Measurements from ENCODE around the gene USP11. TPM values are rescaled to one million over a fixed set of nuclear protein-coding genes. Genes with fewer than 3 reads are reported as not detected.

The USP11 gene
- total RNA-seq, 2 experiments from 2014 or later: 57.1 to 62.0 TPM

GRCh38 chrX:47226531-47227333 is 6.1 kb upstream of the USP11 start:
- CTCF ChIA-PET: no interaction called here
- H3K27me3 Mint-ChIP-seq: no peaks in the 10 kb centered on the region
- intact Hi-C loops (cut with micrococcal nuclease): no loop called here
- H3K27ac Mint-ChIP-seq: no peak overlapping the region
- DNase-seq (no peak), ATAC-seq (no peak)
- peaks cover 30% of the 10 kb centered on the region for H3K36me3 Mint-ChIP-seq (ENCODE audit: low read depth)
- POLR2A ChIA-PET: no interaction called here
- no peak overlapping the region for H3K4me3 Mint-ChIP-seq
- H3K9me3 Mint-ChIP-seq: no peaks in the 10 kb centered on the region
- TF ChIP-seq CTCF (IDR thresholded peaks at IDR 0.05): no peak
- peaks cover 6% of the 10 kb centered on the region for H3K4me1 Mint-ChIP-seq (ENCODE audit: low read depth)

GRCh38 chrX:47227334-47227583 is 5.5 kb upstream of the USP11 start:
- DNase-seq (no peak), ATAC-seq (no peak)
- Mint-ChIP-seq H3K27ac (no peak overlapping the region), H3K4me3 (no peak overlapping the region), H3K27me3 (no peaks in the 10 kb centered on the region), H3K9me3 (no peaks in the 10 kb centered on the region), H3K36me3 (ENCODE audit: low read depth) (peaks cover 27% of the 10 kb centered on the region), H3K4me1 (ENCODE audit: low read depth) (peaks cover 3% of the 10 kb centered on the region)
- TF ChIP-seq CTCF (IDR thresholded peaks at IDR 0.05): no peak
- intact Hi-C loops (cut with micrococcal nuclease): no loop called here
- POLR2A ChIA-PET: interaction anchor here (2.4 kb wide), 1 partner anchor 9 kb away, joined by 12 read pairs; the partner anchor contains the start of gene CDK16
- CTCF ChIA-PET: no interaction called here

GRCh38 chrX:47228550-47229270 is 4.1 kb upstream of the USP11 start:
- Mint-ChIP-seq H3K36me3 (ENCODE audit: low read depth) (peaks cover 27% of the 10 kb centered on the region), H3K27ac (no peak overlapping the region), H3K27me3 (no peaks in the 10 kb centered on the region), H3K9me3 (no peaks in the 10 kb centered on the region), H3K4me1 (ENCODE audit: low read depth) (peaks cover 2% of the 10 kb centered on the region), H3K4me3 (no peak overlapping the region)
- ChIA-PET POLR2A (interaction anchor here (0.6 to 2.4 kb wide), 4 partner anchors 8 to 113 kb away, joined by 3 to 12 read pairs (median 4); partner anchors contain the start of gene CDK16), CTCF (no interaction called here)
- DNase-seq (no peak), ATAC-seq (no peak)
- intact Hi-C loops (cut with micrococcal nuclease): no loop called here
- no peak for TF ChIP-seq CTCF (IDR thresholded peaks at IDR 0.05)

- CTCF ChIA-PET: no interaction called here
- Mint-ChIP-seq H3K27ac (no peak overlapping the region), H3K9me3 (no peaks in the 10 kb centered on the region), H3K27me3 (no peaks in the 10 kb centered on the region), H3K4me1 (ENCODE audit: low read depth) (peaks cover 2% of the 10 kb centered on the region), H3K36me3 (ENCODE audit: low read depth) (peaks cover 27% of the 10 kb centered on the region), H3K4me3 (no peak overlapping the region)
- no peak for TF ChIP-seq CTCF (IDR thresholded peaks at IDR 0.05)
- POLR2A ChIA-PET: interaction anchor here (0.6 to 2.4 kb wide), 4 partner anchors 8 to 113 kb away, joined by 3 to 12 read pairs (median 4); partner anchors contain the start of gene CDK16
- DNase-seq (no peak), ATAC-seq (no peak)
- intact Hi-C loops (cut with micrococcal nuclease): no loop called here
Measured at GRCh38 chrX:47229427-47229826, 3.4 kb upstream of the USP11 start.
